Measurements from ENCODE around the gene ATXN1.

The ATXN1 gene

GRCh38 chr6:16658348-16659034 is 102.8 kb downstream of the ATXN1 start:
- TF ChIP-seq CTCF (IDR thresholded peaks at IDR 0.05; ENCODE audit: low read depth, low read length, missing control alignments), result no peak
- no peak overlapping the region for H3K4me3 ChIP-seq (replicated peaks; ENCODE audit: low read depth, low read length)
- no peak for DNase-seq (ENCODE audit: extremely low read depth, low read depth)

GRCh38 chr6:16657768-16658167 is 103.5 kb downstream of the ATXN1 start:
- DNase-seq (ENCODE audit: extremely low read depth, low read depth), result no peak
- no peak overlapping the region for H3K4me3 ChIP-seq (replicated peaks; ENCODE audit: low read depth, low read length)
- TF ChIP-seq CTCF (IDR thresholded peaks at IDR 0.05; ENCODE audit: low read depth, low read length, missing control alignments), result no peak

- H3K4me3 ChIP-seq (replicated peaks; ENCODE audit: low read depth, low read length), result no peak overlapping the region
- DNase-seq (ENCODE audit: extremely low read depth, low read depth), result no peak
- no peak for TF ChIP-seq CTCF (IDR thresholded peaks at IDR 0.05; ENCODE audit: low read depth, low read length, missing control alignments)
These were observed 104.8 kb downstream of the ATXN1 start for GRCh38 chr6:16656451-16656850.

GRCh38 chr6:16654701-16655100 is 106.6 kb downstream of the ATXN1 start:
- no peak for TF ChIP-seq CTCF (IDR thresholded peaks at IDR 0.05; ENCODE audit: low read depth, low read length, missing control alignments)
- DNase-seq (ENCODE audit: extremely low read depth, low read depth), result no peak
- no peak overlapping the region for H3K4me3 ChIP-seq (replicated peaks; ENCODE audit: low read depth, low read length)

- H3K4me3 ChIP-seq (replicated peaks; ENCODE audit: low read depth, low read length), result no peak overlapping the region
- DNase-seq (ENCODE audit: extremely low read depth, low read depth), result no peak
- no peak for TF ChIP-seq CTCF (IDR thresholded peaks at IDR 0.05; ENCODE audit: low read depth, low read length, missing control alignments)
These were observed 108.0 kb downstream of the ATXN1 start for GRCh38 chr6:16653226-16653625.

GRCh38 chr6:16651871-16652270 is 109.4 kb downstream of the ATXN1 start:
- no peak overlapping the region for H3K4me3 ChIP-seq (replicated peaks; ENCODE audit: low read depth, low read length)
- TF ChIP-seq CTCF (IDR thresholded peaks at IDR 0.05; ENCODE audit: low read depth, low read length, missing control alignments), result no peak
- DNase-seq (ENCODE audit: extremely low read depth, low read depth), result no peak

GRCh38 chr6:16649890-16650289 is 111.4 kb downstream of the ATXN1 start:
- no peak for TF ChIP-seq CTCF (IDR thresholded peaks at IDR 0.05; ENCODE audit: low read depth, low read length, missing control alignments)

More at GRCh38 chr6:16649890-16650289, 111.4 kb downstream of the ATXN1 start:
- DNase-seq (ENCODE audit: extremely low read depth, low read depth), result no peak
- no peak overlapping the region for H3K4me3 ChIP-seq (replicated peaks; ENCODE audit: low read depth, low read length)

All from HFF-Myc (cell line).